ENCODE measurements around the gene PRDM16.

DNA sequence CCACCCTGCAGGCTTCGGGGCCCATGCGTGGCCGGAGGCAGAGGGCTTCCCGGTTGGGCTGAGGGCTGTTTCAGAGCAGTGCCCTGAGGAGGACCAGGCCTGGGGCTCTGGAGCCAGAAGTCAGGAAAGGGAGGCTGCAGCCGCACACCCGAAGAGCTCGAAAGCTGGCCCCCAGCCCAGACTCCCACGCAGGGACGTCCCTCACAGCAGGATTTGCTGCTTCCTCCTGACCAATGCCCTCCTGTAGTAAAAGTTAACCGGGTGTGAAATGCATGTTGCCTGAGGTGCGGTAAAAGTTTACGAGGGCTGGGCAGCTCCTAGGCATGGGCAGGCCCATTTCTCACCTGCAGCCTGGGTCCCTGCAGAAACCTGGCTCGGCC is 283.9 kb downstream of the PRDM16 start:
- TF ChIP-seq, protein P1, sequence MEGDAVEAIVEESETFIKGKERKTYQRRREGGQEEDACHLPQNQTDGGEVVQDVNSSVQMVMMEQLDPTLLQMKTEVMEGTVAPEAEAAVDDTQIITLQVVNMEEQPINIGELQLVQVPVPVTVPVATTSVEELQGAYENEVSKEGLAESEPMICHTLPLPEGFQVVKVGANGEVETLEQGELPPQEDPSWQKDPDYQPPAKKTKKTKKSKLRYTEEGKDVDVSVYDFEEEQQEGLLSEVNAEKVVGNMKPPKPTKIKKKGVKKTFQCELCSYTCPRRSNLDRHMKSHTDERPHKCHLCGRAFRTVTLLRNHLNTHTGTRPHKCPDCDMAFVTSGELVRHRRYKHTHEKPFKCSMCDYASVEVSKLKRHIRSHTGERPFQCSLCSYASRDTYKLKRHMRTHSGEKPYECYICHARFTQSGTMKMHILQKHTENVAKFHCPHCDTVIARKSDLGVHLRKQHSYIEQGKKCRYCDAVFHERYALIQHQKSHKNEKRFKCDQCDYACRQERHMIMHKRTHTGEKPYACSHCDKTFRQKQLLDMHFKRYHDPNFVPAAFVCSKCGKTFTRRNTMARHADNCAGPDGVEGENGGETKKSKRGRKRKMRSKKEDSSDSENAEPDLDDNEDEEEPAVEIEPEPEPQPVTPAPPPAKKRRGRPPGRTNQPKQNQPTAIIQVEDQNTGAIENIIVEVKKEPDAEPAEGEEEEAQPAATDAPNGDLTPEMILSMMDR (conservative IDR thresholded peaks at IDR 0.05; ENCODE audit: low read length): no peak
- no peak for TF ChIP-seq EZH2phosphoT487 (IDR thresholded peaks at IDR 0.05; ENCODE audit: borderline replicate concordance, low read depth, low read length)
